GM18909 (cell line): ENCODE data around the gene PCK1.

Experiments used
- ATAC-seq: cut with Tn5 transposase; IDR thresholded peaks from one replicate; pipeline ENCODE4 v1.9.1; 2021; ENCODE audit warnings: mild to moderate bottlenecking; ENCODE audit not compliant: unreplicated experiment, poor library complexity

The PCK1 gene

GRCh38 chr20:57536120-57536708 lies 24.7 kb upstream of the PCK1 start:
- ATAC-seq, result no peak

GRCh38 chr20:57536771-57537724 lies 23.9 kb upstream of the PCK1 start:
- ATAC-seq, result no peak

GRCh38 chr20:57537822-57538221 lies 23.1 kb upstream of the PCK1 start:
- ATAC-seq, result no peak

- ATAC-seq, result no peak
These were observed 21.0 kb upstream of the PCK1 start for GRCh38 chr20:57539889-57540288.

GRCh38 chr20:57540890-57541580 lies 19.9 kb upstream of the PCK1 start:
- ATAC-seq, result no peak

- no peak for ATAC-seq
These were observed 17.2 kb upstream of the PCK1 start for GRCh38 chr20:57543754-57544153.

- no peak for ATAC-seq
These were observed 15.9 kb upstream of the PCK1 start for GRCh38 chr20:57544838-57545564.

- no peak for ATAC-seq
These were observed 14.8 kb upstream of the PCK1 start for GRCh38 chr20:57545927-57546662.

GRCh38 chr20:57546956-57547649 lies 13.8 kb upstream of the PCK1 start:
- no peak for ATAC-seq

- ATAC-seq, result no peak
These were observed 12.5 kb upstream of the PCK1 start for GRCh38 chr20:57548177-57549058.

- no peak for ATAC-seq
These were observed 8.4 kb upstream of the PCK1 start for GRCh38 chr20:57552471-57552870.

GRCh38 chr20:57553376-57554018 lies 7.4 kb upstream of the PCK1 start:
- ATAC-seq, result no peak

- ATAC-seq, result no peak
These were observed 5.3 kb upstream of the PCK1 start for GRCh38 chr20:57555457-57556184.

- ATAC-seq, result no peak
These were observed 4.0 kb upstream of the PCK1 start for GRCh38 chr20:57556980-57557274.

- ATAC-seq, result no peak
These were observed 2.8 kb upstream of the PCK1 start for GRCh38 chr20:57557926-57558613.

- no peak for ATAC-seq
These were observed 2.2 kb upstream of the PCK1 start for GRCh38 chr20:57558614-57559288.
